Activated CD4-positive, alpha-beta T cell treated with anti-CD3 and anti-CD28 coated beads, Interleukin-2, amount 50 U/mL, for 4 hours (primary cell): Measurements from ENCODE around the gene BRINP1.

Experiments used
- DNase-seq, 2 experiments: peaks; one replicate each; pipeline ENCODE4 v3.0.0-alpha.2; 2020

BRINP1 gene

DNA sequence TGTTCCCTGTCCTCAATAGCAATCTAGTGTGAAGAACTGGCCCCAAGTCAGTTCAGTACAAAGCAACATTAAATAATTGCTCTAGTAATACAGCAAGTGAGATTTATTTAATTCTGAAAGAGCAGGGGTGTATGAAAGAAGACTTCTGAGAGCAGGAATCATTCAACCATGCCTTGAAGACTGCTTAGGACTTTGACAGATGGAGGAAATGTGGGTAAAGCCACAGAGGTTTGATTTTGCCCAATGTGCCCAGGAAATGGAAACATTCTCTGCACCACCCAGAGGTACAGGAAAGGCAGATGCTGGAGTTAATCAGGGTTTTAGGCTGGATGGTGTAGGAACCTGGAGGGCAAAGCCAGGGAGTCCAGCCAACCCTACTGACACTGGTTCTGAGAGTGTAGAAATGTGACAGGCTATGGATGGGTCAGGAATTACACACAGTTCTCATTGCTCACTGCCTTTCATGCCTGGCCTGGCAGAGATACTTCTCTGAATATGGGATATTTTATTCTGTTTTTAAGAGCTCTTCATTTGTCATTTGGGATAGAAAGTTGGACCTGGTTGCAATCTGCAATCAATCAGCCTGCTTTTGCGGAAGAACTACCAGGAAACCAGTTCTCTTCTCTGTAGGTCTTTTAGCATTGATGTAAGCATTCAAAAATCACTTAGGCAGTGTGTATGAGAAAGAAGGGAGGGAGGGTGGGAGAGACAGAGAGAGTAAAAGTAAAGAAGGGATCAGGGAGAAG is 88.3 kb downstream of the BRINP1 start:
- no peak for DNase-seq

DNA sequence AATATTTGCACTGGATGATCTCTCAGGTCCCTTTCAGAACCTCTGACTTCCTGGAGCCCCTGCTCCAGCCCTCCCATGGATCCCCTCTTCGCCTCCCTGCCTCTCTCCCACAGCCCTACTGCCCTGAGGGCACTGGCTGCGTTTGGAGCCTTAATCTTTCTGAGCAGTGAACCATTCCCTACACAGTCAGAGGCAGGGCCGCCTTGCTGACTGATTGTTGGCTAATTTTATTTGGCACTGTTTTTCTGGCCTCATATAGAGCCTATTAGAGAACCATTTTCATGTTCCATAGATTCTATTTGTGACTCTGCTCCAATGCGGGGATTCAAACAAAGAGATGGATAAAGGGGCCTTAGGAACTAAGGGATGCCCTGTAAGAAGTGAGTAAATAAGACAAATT is 91.1 kb downstream of the BRINP1 start:
- DNase-seq, result no peak

DNA sequence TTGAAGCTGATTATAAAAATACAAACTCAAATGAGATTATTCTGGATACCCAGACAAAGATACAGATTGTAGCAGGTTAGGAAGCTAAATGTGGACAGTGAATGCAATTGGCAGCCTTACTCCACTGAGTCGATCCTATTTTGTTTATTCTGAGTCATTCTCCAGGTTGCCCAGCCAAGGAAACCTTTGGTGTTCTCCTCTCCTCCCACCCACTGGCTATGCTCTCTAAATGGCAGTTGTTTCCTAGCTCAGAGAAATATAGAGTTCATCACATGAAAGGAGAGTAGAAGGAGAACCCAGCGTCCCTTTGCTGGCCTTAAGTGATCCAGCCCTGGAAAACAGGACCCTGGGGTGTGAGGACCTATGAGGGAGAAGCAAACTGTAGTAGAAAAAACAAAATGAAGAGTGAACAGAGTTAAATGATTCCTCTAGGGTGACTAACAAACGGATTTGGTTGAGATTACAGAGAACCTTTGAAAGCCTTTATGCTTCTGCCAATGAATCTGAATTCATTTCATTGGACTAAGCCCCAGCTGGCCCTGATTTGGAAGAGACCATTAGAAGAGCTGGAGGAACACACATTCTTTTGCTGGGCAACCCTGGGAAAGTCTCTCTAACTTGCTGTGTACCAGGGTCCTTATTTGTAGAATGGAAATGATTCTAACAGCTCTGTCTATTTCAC is 95.1 kb downstream of the BRINP1 start:
- DNase-seq, result no peak

DNA sequence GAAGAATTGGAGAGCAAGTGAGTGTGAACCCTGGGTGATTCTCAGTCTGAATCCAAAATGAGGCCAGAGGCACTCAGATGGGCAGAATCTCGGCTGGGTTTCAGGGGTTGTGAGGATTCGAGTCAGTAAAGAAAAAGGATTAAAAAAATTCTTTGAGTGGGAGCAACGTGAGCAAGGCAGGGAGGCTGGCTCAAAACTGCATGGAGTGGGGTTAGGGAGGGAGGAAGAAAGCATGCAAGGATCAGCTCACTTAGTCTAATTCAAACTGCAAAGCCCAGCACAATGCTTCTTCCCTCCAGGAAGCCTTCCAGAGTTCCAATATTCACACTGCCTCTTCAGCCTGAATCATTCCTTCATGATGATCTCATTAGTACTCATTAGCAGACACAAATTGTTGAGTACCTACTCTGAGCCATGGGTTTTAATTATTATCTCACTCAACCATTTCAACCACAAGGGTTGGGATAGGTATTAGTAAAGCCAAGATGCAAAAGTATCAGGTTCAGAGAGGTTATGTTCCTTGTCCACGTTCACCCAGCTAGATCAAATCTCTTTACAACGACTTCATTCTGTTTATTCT is 95.8 kb downstream of the BRINP1 start:
- DNase-seq, result no peak

DNA sequence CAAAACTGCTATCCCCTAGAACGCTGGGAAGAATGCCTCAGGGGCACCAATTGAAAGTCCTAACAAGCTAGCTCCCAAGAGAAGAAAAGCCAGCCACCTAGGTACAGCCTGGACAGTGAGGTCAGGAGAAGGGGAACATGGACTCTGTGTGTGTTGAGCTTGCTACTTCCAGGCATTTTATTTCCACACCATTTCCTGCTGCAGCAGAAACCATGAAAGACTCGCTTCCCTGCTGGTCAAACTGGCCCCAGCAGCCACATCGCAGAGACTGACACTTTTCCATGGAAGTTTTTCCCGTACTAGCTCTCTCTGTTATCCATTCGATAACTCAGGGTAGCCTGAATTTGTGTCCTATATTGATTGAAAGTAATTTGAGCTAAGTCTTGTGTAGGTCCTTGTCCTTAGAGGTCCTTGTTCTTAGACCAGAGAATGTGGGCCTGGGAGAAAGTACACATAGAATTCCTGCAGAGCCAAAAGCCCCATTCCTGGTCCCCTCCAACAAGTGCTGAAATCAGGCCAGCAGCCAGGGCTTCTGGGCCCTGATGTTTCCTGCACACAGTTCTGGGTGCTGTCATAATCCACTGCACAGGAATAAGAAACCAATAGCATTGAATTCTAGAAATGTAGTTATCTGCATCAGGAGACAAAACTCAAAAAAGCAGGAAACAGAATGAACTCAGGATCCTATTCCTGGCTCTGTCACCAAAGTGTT is 96.6 kb downstream of the BRINP1 start:
- DNase-seq, result no peak

DNA sequence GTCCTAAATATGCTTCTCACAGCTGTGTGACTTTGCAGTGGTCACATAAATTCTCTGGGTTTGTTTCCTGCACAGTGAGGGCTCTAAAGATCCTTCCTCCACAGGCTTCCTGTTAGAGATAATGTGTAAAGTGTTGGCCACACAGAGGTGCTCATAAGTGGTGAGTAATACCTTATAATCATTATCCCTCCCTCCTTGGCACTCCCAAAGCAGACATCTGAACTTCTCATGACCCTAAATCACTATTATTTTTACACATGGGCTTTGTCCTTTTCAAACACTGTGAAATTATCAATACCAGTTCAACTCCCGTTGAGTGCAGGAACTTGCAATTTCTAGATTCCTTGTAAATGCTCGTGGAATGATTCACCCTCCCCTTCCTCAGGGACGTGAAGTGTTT is 100.2 kb downstream of the BRINP1 start:
- no peak for DNase-seq

DNA sequence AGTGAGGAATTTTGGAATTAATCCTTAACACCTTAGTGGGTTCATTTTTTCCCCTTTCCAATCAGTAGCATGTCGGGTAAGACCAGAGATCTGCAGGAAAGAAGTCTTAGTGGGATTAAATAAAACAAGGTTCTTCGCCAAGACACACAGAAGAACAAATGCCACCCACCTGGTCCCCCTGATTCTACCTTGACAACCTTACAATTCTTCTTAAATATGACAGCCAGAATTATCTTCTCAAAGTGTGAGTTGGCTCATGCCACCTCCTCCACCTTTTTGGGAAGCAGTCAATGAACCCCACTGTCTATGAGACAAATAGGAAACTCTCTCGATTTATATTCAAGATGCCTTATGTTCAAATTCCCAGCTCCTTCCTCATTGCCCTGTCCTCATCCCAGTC is 105.1 kb downstream of the BRINP1 start:
- DNase-seq, result no peak

DNA sequence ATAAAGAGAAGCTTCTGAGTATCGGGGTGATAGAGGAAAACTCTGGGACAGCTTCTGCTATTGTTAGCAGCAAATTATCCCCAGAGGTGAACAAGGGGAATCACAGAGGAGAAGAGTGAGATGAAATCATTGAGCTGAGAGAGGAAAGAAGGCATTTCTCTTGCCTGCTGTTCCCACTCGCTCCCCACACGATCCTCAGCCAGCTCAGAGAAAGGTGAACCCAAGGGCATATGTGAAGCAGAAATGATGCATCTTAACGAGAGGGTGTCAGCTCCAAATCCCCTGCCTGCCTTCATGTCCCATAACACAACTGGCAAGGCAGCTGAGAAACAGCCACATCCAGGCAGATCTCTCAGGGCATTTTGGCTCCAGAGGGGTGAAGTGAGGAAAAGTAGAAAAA is 111.6 kb downstream of the BRINP1 start:
- DNase-seq, result no peak

DNA sequence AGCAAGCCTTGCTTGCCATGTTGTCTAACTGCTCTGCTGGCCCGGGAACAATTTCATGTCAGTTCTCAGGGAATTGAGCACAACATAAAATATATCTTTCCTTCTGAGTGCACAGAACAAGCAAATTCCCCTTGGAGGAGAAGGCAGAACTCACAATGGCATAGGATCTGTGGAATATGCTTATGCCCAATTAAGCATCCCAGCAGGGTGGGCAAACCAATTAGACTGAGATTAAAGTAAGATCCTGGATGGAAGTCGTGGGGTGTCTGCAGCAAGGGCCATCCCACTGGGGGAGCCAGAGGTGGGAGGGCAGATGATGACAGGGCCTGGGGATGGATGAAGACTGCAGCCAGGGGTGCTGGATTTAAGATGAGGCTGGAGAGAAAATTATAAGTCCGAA is 114.1 kb downstream of the BRINP1 start:
- no peak for DNase-seq

DNA sequence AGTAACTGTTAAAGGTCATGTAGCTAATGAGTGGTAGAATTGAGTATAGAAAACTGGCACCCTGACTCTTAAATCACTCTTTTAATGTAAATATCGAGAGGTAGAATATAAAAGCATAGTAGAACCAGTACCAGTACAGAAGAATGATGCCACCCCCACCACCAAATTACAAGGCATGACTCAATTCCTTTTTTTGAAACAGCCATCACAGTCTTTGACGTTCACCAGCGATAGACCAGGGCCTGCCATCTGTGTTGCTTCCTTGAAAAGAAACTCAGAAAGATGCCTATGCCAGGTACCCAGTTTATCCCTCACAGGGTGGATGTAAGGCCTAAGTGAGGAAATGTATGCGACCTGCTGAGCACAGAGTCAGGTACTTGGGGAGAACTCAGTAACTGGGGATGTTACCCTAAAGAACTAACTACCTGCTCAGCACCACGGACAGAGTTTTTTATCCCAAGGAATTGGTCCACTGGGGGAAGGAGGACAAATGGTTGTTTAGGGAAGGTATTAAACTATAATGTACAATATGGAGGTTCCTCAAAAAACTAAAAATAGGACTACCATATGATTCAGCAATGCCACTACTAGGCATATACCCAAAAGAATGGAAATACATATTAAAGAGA is 116.5 kb downstream of the BRINP1 start:
- DNase-seq, result no peak

DNA sequence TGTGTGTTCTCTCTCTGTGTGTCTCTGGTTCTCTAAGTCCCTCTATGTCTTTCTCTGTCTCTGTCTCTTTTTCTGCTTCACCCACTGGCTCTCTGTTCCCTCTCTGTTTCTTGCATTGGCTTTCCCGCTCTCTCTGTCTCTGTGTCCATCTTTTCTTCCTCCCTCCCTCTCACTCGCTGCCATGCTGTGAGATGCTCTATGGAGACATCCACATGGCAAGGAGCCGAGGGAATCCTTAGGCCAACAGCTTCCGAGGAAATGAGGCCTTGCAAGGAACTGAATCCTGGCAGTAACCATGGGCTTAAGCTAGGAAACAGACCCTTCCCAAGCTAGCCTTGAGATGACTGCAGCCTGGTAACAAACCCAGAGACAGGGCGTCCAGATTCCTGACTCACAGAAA is 117.3 kb downstream of the BRINP1 start:
- DNase-seq, result no peak

DNA sequence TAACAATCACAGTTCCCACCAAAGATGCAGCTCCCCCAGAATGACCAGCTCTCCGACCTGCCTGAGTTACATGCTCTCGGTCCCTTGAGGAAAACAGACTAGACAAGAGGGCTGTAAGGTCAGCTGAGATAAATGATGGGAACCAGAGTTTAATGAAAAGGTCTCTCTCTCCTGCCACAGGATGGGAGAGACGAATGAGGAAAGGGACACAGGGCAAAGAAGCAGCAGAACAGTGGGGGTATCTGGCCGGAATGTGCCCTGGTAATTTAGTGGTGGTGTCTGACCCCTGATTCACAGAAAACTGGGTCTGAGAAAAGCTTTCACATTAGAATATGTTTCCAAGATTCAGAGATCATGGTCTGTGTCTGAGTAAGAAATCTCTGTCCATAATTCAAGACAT is 118.5 kb downstream of the BRINP1 start:
- DNase-seq, result no peak

DNA sequence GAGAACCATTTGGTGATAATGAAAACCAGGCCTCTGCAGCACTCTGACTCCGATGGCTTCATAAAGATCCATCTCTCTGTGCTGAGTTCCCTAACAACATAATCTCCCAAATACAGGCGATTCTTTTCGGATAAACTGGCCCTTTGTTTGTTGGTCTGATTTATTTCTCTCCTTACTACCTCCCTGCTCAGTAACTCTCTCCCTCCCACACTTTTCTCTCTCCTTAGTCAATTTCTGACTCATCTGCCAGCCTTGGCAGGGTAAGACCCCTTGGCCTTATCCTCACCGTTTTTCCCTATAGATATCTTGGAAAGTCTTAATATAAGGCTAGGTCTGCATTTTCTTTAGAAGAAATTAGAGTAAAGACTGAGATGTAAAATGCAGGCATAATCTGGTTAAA is 128.7 kb downstream of the BRINP1 start:
- DNase-seq, result no peak

DNA sequence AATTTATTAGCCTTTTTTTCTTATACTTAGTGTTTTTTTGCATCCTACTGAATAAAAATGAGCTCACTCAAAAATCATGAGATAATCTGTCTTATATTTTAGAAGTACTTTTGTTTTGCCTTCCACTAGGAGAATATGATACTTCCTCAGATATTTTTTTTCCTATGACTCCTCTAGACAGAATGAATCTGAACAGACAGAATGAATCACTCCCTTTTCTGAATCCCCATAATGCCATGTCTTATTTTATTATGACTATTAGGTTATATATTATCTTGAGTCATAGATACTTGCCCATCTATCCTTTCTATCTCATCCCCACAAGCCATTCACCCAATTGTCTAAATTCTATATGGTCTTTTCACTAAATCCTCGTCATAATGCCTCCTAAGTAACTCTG is 134.6 kb downstream of the BRINP1 start:
- DNase-seq, result no peak

DNA sequence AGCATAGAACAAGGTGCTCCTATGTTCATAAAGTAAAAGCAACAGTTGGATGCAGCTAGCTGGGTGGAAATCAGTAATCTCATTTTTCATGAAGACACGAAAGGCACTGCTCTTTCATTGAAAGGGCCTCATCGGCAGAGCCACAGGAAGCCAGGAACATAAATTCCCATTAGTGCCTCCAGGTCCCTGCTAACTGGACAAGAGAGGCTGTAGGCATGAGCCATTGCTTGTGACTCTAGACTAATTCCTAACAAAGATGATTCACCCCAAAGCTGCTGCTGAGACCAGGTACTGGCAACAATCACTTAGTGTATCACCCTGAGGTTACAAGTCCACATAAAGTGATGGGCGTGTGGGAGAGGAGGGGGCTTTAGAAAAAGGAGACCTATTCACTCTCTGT is 141.8 kb downstream of the BRINP1 start:
- no peak for DNase-seq

DNA sequence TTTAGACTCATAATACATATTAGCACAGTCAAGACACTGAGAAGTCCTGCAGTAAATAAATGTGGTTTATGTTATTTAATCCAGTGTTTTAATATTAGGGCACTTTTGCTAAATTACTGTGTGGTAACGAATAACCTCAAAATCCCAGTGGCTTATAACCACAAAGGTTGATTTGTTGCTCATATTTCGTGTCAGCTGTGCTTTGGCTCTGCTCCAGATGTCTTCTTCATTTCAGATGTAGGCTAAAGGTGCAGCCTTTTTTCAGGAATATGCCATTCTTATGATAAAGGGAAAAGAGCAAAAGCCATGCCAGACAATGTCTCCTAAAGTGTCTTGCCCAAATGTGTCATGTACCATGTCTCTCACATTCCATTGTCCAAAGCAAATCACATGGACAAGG is 144.8 kb downstream of the BRINP1 start:
- no peak for DNase-seq

DNA sequence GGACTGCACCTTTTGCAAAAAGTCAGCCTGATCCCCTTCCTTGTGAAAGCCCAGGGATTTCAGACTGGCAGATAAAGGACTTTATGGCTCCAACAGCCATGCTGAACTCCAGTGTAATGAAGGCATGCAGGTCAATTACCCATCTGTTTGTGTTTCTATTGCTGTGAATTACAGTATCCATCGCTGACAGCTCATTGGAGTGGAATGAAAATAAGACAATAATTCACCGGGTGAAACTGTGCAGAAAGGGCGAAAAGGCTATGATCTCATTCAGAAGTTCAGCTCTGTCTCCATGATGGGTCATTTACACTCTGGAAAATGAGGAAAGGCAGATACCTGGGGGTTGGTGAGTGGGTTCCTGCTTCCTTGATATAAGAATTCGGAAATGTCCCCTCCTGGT is 148.0 kb downstream of the BRINP1 start:
- no peak for DNase-seq

DNA sequence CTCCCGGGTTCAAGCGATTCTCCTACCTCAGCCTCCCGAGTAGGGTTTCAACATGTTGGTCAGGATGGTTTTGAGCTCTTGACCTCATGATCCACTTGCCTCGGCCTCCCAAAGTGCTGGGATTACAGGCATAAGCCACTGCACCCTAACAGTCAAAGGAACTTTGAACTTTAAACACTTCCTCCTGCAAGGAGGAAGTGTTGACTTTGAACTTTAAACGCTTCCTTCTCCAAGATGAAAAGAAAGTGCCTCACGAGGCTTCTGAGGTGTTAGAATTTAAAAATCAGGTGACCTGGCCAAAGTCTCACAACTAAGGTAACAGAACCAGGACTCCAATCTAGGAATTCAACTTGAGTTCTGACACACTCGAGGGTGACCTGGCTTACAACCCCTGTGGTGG is 150.9 kb downstream of the BRINP1 start:
- no peak for DNase-seq

DNA sequence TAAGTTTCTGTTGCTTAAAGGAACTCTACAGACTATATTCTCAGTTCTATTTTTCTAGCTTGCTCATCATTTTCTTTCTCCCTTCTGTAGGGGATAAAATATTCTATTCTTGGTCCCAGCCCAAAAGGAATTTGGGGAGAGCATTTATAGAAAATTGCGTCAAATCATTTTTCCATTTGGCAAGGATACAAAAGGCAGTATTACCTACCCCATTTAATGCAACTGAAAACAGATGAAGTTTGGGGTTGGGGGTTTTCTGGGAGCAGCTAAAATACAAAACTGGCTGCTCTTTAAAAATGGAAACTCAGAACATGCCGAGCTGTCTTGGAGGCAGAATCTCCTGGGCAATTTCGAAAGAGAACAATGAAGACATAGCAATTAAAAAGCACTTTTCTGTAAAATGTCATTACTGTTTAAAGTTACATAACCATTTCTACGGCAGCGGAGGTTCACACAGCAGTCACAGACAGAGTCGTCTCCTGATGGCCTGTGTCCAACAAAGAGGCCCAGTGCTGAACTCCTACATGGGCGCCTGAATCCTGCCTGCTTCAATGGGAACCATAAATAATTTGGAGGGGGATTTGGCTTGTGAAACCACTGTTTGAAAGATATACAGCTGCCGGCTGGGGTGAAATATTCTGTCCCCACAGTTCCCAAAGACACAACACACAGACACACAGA is 152.4 kb downstream of the BRINP1 start:
- no peak for DNase-seq

DNA sequence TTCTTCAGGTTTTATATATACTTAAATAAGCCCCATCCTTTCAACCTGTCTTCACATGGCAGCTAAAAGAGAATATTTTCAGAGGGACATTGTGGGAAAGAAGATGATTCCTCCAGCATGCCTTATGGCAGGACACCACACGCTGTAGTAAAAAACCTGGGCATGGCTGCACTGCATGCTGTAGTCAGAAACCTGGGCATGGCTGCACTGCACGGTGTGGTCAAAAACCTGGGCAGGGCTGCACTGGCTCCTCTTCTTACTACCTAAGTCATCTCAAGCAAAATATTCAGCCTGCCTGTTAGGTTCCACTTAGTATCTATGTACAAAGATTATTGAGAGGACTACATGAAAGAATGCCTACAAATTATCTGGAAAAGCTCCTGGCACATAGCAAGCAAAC is 153.6 kb downstream of the BRINP1 start:
- no peak for DNase-seq

DNA sequence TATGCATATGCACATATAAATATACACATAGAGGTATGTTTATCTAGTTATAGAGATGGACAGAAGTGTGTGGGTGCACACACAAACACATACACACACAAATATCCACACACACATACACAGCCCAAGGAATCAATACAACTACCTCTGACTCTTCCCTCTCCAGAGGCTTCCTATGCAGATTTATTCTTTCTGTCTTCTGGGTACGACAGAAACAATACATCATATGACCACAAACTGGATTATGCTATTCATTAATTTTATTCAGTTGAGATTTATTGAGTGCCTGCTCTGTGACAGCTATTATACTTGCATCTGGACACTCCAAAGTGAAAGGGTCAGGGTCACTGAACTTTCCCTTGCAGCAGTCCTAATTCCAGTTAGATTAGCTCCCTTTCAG is 155.8 kb downstream of the BRINP1 start:
- DNase-seq, result no peak

DNA sequence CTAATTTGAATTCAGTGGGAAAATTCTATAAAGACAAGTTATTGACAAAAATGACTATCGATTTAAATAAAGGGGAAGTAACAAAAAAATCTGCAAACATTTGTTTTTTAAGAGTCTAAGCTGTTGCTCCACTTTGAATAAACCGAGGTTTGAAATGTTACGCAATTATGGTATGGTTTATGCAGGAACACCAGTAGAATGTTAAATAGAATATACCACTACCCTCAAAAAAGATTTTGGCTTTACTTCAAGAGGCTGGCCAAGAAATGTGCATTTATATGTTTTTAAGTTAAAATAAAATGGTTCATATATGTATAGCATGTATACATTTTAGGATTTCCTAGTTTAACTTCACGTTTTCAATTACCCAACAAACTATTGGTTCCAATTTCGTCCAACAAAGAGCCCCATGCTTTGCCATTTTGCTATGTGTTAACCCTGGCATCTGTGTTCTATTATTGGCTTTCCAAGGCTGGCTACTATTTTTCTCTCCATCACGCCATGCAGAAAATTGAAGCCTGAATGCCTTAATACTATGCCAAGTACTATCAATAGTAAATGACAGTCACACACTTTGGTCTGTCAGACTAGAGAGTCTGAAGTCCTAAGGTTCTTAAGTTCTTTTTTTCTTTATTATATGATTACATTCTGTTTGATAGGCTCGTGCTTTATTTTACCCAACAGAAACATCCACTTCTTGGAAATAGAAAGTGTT is 171.2 kb downstream of the BRINP1 start:
- DNase-seq, result no peak
